ENCODE measurements around the gene LIG3. TPM values are rescaled to one million over a fixed set of nuclear protein-coding genes. Genes with fewer than 3 reads are reported as not detected.
"Not testable (repeated sequence)": the region's sequence is repeated elsewhere in the genome, so short reads cannot be mapped to it uniquely, and the experiment has no call there.

Gene LIG3
- total and polyA plus RNA-seq, 2 experiments from 2014 or later, result 16.4 to 119 TPM

- TF ChIP-seq, protein P1, sequence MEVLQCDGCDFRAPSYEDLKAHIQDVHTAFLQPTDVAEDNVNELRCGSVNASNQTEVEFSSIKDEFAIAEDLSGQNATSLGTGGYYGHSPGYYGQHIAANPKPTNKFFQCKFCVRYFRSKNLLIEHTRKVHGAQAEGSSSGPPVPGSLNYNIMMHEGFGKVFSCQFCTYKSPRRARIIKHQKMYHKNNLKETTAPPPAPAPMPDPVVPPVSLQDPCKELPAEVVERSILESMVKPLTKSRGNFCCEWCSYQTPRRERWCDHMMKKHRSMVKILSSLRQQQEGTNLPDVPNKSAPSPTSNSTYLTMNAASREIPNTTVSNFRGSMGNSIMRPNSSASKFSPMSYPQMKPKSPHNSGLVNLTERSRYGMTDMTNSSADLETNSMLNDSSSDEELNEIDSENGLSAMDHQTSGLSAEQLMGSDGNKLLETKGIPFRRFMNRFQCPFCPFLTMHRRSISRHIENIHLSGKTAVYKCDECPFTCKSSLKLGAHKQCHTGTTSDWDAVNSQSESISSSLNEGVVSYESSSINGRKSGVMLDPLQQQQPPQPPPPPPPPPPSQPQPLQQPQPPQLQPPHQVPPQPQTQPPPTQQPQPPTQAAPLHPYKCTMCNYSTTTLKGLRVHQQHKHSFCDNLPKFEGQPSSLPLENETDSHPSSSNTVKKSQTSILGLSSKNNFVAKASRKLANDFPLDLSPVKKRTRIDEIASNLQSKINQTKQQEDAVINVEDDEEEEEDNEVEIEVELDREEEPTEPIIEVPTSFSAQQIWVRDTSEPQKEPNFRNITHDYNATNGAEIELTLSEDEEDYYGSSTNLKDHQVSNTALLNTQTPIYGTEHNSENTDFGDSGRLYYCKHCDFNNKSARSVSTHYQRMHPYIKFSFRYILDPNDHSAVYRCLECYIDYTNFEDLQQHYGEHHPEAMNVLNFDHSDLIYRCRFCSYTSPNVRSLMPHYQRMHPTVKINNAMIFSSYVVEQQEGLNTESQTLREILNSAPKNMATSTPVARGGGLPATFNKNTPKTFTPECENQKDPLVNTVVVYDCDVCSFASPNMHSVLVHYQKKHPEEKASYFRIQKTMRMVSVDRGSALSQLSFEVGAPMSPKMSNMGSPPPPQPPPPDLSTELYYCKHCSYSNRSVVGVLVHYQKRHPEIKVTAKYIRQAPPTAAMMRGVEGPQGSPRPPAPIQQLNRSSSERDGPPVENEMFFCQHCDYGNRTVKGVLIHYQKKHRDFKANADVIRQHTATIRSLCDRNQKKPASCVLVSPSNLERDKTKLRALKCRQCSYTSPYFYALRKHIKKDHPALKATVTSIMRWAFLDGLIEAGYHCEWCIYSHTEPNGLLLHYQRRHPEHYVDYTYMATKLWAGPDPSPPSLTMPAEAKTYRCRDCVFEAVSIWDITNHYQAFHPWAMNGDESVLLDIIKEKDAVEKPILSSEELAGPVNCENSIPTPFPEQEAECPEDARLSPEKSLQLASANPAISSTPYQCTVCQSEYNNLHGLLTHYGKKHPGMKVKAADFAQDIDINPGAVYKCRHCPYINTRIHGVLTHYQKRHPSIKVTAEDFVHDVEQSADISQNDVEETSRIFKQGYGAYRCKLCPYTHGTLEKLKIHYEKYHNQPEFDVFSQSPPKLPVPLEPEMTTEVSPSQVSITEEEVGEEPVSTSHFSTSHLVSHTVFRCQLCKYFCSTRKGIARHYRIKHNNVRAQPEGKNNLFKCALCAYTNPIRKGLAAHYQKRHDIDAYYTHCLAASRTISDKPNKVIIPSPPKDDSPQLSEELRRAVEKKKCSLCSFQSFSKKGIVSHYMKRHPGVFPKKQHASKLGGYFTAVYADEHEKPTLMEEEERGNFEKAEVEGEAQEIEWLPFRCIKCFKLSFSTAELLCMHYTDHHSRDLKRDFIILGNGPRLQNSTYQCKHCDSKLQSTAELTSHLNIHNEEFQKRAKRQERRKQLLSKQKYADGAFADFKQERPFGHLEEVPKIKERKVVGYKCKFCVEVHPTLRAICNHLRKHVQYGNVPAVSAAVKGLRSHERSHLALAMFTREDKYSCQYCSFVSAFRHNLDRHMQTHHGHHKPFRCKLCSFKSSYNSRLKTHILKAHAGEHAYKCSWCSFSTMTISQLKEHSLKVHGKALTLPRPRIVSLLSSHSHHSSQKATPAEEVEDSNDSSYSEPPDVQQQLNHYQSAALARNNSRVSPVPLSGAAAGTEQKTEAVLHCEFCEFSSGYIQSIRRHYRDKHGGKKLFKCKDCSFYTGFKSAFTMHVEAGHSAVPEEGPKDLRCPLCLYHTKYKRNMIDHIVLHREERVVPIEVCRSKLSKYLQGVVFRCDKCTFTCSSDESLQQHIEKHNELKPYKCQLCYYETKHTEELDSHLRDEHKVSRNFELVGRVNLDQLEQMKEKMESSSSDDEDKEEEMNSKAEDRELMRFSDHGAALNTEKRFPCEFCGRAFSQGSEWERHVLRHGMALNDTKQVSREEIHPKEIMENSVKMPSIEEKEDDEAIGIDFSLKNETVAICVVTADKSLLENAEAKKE (CRISPR knock-in tag; IDR thresholded peaks at IDR 0.05), result no peak
- no peak for TF ChIP-seq STAT1 (IDR thresholded peaks at IDR 0.05; ENCODE audit: unreplicated experiment)
- TF ChIP-seq, protein P2, sequence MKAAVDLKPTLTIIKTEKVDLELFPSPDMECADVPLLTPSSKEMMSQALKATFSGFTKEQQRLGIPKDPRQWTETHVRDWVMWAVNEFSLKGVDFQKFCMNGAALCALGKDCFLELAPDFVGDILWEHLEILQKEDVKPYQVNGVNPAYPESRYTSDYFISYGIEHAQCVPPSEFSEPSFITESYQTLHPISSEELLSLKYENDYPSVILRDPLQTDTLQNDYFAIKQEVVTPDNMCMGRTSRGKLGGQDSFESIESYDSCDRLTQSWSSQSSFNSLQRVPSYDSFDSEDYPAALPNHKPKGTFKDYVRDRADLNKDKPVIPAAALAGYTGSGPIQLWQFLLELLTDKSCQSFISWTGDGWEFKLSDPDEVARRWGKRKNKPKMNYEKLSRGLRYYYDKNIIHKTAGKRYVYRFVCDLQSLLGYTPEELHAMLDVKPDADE (IDR thresholded peaks at IDR 0.05), result no peak
Observed at GRCh38 chr17:34999456-34999855, 19.1 kb downstream of the LIG3 start (continued).

DNA sequence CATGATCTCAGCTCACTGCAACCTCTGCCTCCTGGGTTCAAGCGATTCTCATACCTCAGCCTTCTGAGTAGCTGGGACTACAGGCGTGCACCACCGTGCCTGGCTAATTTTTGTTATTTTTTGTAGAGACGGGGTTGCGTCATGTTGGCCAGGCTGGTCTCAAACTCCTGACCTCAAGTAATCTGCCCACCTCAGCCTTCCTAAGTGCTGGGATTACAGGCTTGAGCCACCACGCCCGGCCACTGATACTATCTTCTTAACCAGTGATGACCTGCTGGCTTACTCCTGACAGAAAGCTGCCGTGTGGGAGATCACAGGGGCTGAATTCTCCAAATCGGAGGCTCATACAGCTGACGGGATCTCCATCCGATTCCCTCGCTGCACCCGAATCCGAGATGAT, 20.7 kb downstream of the LIG3 start:
- not testable (repeated sequence) for H3K27me3 ChIP-seq (ENCODE audit: insufficient read depth); H3K4me1 Mint-ChIP-seq; H3K27ac Mint-ChIP-seq; H3K4me3 Mint-ChIP-seq; H2AFZ ChIP-seq; H3K79me2 ChIP-seq (replicated peaks; ENCODE audit: insufficient read depth); H3K27ac ChIP-seq (ENCODE audit: low read depth); H3K9me2 ChIP-seq (ENCODE audit: insufficient read depth); DNase-seq (ENCODE audit: low spot score); H3K27me3 Mint-ChIP-seq (ENCODE audit: insufficient read depth, low read depth, poor library complexity); H3K9me3 Mint-ChIP-seq; H3K4me2 ChIP-seq; H3K4me3 ChIP-seq; ATAC-seq; H3F3A ChIP-seq (replicated peaks; ENCODE audit: low read depth); H3K4me1 ChIP-seq (ENCODE audit: insufficient read depth); H4K20me1 ChIP-seq (replicated peaks; ENCODE audit: insufficient read depth)
- H3K36me3 ChIP-seq (ENCODE audit: insufficient read depth), result peaks cover 50% of the 10 kb centered on the region
- peaks cover 94% of the 10 kb centered on the region for H3K36me3 Mint-ChIP-seq (ENCODE audit: low read depth)

- Mint-ChIP-seq H3K4me1 (no peaks in the 10 kb centered on the region), H3K27me3 (ENCODE audit: insufficient read depth, low read depth, poor library complexity) (peaks cover 6% of the 10 kb centered on the region), H3K36me3 (ENCODE audit: low read depth) (peaks cover 93% of the 10 kb centered on the region), H3K27ac (no peak overlapping the region), H3K9me3 (no peaks in the 10 kb centered on the region), H3K4me3 (no peak overlapping the region; the same call in 2 of the 3 replicates)
- no peak for DNase-seq (ENCODE audit: low spot score)
- no peaks in the 10 kb centered on the region for H3K4me1 ChIP-seq (ENCODE audit: insufficient read depth)
- no peaks in the 10 kb centered on the region; the same call in 1 of the 2 replicates for H4K20me1 ChIP-seq (replicated peaks; ENCODE audit: insufficient read depth)
- no peaks in the 10 kb centered on the region for H3K9me2 ChIP-seq (ENCODE audit: insufficient read depth)
- H3K27ac ChIP-seq (ENCODE audit: low read depth), result no peak overlapping the region
- H3F3A ChIP-seq (replicated peaks; ENCODE audit: low read depth), result no peaks in the 10 kb centered on the region
- no peak for ATAC-seq
- H3K79me2 ChIP-seq (replicated peaks; ENCODE audit: insufficient read depth), result no peaks in the 10 kb centered on the region
- H3K27me3 ChIP-seq (ENCODE audit: insufficient read depth), result no peaks in the 10 kb centered on the region
- H3K4me2 ChIP-seq, result no peak overlapping the region
- H3K36me3 ChIP-seq (ENCODE audit: insufficient read depth), result peaks cover 45% of the 10 kb centered on the region
- no peak overlapping the region for H3K4me3 ChIP-seq
- H2AFZ ChIP-seq, result no peak overlapping the region
- TF ChIP-seq ZNF114 (CRISPR knock-in tag; IDR thresholded peaks at IDR 0.05) (no peak), EZH2 (IDR thresholded peaks at IDR 0.05; ENCODE audit: low read depth, unreplicated experiment) (no peak), JUNB (IDR thresholded peaks at IDR 0.05; ENCODE audit: unreplicated experiment) (no peak)
- TF ChIP-seq, protein P2 (IDR thresholded peaks at IDR 0.05), result no peak
Observed at GRCh38 chr17:35001549-35001948, 21.2 kb downstream of the LIG3 start.
